Measurements from ENCODE around the gene COQ9. TPM values are rescaled to one million over a fixed set of nuclear protein-coding genes. Genes with fewer than 3 reads are reported as not detected.

COQ9 gene
- total RNA-seq, 2 experiments from 2014 or later, result 38.2 to 40.4 TPM

DNA sequence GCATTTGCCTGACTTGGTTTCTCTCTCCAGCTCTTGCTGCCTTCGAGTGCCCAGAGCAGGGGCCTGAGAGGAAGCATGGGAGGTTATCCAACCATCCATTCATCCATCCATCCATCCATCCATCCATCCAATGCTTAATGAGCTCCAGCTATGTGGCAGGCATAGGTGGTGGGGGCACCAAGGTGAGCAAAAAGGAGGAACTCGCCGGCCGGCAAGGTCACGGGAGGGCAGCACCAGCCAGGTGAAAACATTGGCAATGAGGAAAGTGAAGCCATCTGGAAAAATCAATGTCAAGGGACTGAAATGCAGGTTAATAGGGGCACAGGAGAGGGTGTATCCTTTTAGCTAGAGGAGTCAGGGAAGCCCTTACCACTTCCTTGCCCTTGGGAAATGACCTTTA, 57.2 kb downstream of the COQ9 start:
- ATAC-seq, result no peak
- POLR2A ChIA-PET, result no interaction called here
- no peak overlapping the region for H3K27ac Mint-ChIP-seq

DNA sequence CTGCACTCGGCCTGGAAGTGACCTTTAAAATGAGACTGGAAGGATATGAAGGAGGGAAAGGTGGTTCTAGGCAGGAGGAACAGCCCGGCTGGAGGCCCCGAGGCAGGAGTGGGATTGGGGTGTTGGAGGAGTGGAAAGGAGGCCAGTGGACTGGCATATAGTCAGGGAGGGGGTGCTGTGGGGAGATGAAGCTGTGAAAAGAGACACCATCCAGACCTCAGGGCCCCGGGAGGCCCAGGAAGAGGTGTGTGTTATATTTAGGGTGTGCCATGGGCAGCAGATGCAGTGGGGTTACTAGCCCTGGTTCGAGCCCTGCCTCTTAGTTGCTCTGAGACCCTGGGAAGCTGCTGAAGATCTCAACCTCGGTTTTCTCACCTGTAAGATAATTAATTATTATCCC, 57.9 kb downstream of the COQ9 start:
- POLR2A ChIA-PET, result no interaction called here
- peaks cover 2% of the 10 kb centered on the region for H3K27me3 Mint-ChIP-seq (ENCODE audit: low read depth)
- no peak for DNase-seq
- CTCF ChIA-PET, result interaction anchor here (0.8 to 2.0 kb wide), 4 partner anchors 12 to 88 kb away, joined by 4 to 7 read pairs (median 5); no protein-coding TSS in a partner anchor
- H3K4me3 Mint-ChIP-seq, result no peak overlapping the region
- ATAC-seq, result no peak
- H3K36me3 Mint-ChIP-seq (ENCODE audit: low read depth), result no peaks in the 10 kb centered on the region
- no peaks in the 10 kb centered on the region for H3K9me3 Mint-ChIP-seq (ENCODE audit: insufficient read depth)
- peaks cover 12% of the 10 kb centered on the region for H3K4me1 Mint-ChIP-seq (ENCODE audit: low read depth)
- no peak overlapping the region for H3K27ac Mint-ChIP-seq

More for the DNA sequence above, 57.2 kb downstream of the COQ9 start:
- DNase-seq, result no peak
- Mint-ChIP-seq H3K27me3 (ENCODE audit: low read depth) (peaks cover 2% of the 10 kb centered on the region), H3K9me3 (ENCODE audit: insufficient read depth) (no peaks in the 10 kb centered on the region), H3K4me1 (ENCODE audit: low read depth) (peaks cover 15% of the 10 kb centered on the region), H3K36me3 (ENCODE audit: low read depth) (no peaks in the 10 kb centered on the region), H3K4me3 (no peak overlapping the region)
- CTCF ChIA-PET, result interaction anchor here (0.8 to 2.0 kb wide), 4 partner anchors 13 to 88 kb away, joined by 4 to 7 read pairs (median 5); no protein-coding TSS in a partner anchor

DNA sequence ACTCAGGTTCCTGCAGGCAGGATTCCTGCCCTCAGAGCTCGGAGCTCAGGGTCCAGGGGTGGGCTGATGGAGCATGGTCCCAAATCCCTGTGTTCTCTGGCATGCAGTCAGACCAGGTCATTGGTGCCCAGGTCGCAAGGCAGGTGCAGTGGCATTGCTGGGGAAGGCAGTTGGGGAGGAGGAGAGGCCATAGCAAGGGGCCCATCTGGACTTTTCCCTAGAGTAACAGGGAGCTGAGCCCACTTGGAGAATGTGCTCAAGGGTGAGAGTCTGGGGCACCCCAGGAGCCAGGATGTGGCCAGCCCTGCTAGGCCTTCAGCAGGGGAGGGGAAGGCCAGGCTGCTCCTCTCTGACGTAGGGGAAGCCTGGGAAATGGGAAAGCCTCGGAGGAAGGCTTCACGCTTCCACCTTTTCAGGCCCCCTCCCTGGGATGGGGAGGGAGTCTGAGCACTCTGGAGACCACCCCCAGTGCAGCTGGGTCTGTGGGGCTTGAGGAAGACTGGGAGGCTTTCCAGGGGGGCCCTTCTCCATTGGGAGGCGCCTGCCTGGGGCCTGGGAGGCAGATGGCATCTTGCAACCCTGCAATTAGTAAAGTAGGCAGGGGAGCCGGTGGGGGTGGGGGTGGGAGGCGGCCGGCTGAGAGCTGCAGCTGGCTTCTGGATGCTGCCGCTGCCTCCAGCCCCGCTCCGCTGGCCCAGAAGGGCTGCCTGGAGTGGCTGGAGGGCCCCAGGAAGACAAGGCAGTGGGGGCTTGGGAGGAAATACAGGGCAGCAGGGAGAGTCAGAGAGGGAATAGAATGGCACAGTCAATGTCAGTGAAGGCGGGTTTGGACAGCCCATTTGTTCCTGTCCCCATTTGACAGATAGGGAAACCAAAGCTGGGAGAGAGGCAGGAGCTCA, 60.1 kb downstream of the COQ9 start:
- CTCF ChIA-PET, result interaction anchor here (0.8 to 2.0 kb wide), 3 partner anchors 13 to 91 kb away, joined by 3 to 8 read pairs (median 4); no protein-coding TSS in a partner anchor
- Mint-ChIP-seq H3K4me3 (no peak overlapping the region), H3K27me3 (ENCODE audit: low read depth) (peaks cover 2% of the 10 kb centered on the region), H3K36me3 (ENCODE audit: low read depth) (peaks cover 2% of the 10 kb centered on the region), H3K9me3 (ENCODE audit: insufficient read depth) (no peaks in the 10 kb centered on the region), H3K27ac (no peak overlapping the region), H3K4me1 (ENCODE audit: low read depth) (no peaks in the 10 kb centered on the region)
- ATAC-seq (no peak), DNase-seq (no peak)
- POLR2A ChIA-PET, result interaction anchor here (0.6 to 1.6 kb wide), 2 partner anchors 21 to 134 kb away, joined by 4 to 6 read pairs; partner anchors contain the start of gene DOK4

- no peak overlapping the region for H3K4me3 Mint-ChIP-seq
- no peak for DNase-seq
- no peaks in the 10 kb centered on the region for H3K4me1 Mint-ChIP-seq (ENCODE audit: low read depth)
- H3K27ac Mint-ChIP-seq, result no peak overlapping the region
- ChIA-PET CTCF (interaction anchor here (0.8 to 2.0 kb wide), 4 partner anchors 10 to 92 kb away, joined by 3 to 8 read pairs (median 4); no protein-coding TSS in a partner anchor), POLR2A (interaction anchor here (0.6 to 1.6 kb wide), 2 partner anchors 22 to 133 kb away, joined by 4 to 6 read pairs; partner anchors contain the start of gene DOK4)
- peaks cover 2% of the 10 kb centered on the region for H3K36me3 Mint-ChIP-seq (ENCODE audit: low read depth)
- no peaks in the 10 kb centered on the region for H3K9me3 Mint-ChIP-seq (ENCODE audit: insufficient read depth)
- no peak for ATAC-seq
- peaks cover 2% of the 10 kb centered on the region for H3K27me3 Mint-ChIP-seq (ENCODE audit: low read depth)
Measured at GRCh38 chr16:57508035-57508425, 60.8 kb downstream of the COQ9 start.

DNA sequence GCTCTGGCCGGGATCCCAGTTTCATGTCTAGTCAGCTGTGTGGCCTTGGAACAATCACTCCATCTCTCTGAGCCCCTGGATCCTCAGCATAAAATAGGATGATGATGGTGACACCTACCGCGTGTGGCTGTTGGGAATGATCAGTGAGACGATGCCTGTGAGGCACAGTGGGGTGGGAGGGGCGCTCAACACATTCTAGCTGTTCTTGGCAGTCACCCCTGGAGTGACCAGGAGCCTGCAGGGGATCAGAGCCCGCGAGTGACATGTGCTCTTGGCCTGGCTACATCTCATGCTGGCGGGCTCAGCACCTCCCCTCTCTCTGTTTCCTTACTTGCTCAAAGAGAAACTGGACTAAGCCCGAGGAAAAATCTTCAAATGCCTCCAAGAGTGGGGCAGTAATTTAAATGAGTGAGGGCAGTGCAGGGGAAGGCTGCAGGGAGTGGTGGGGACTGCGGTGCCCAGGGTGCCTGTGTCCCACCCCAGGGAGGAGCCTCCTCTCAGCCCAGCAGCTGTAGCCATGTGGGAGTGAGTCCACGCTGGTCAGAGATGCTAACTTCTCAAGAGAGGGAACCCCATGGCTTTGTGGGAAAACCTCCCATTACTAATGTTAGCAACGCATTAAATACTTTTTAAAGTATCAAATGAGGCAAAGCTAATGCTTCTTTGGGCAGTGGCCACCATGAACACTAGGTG, 62.1 kb downstream of the COQ9 start:
- CTCF ChIA-PET, result interaction anchor here (0.7 to 2.0 kb wide), 4 partner anchors 11 to 92 kb away, joined by 3 to 8 read pairs (median 4); partner anchors contain the start of gene POLR2C
- DNase-seq (no peak), ATAC-seq (no peak)
- POLR2A ChIA-PET, result no interaction called here
- Mint-ChIP-seq H3K4me1 (ENCODE audit: low read depth) (no peaks in the 10 kb centered on the region), H3K27ac (no peak overlapping the region), H3K9me3 (ENCODE audit: insufficient read depth) (no peaks in the 10 kb centered on the region), H3K4me3 (no peak overlapping the region), H3K36me3 (ENCODE audit: low read depth) (peaks cover 4% of the 10 kb centered on the region), H3K27me3 (ENCODE audit: low read depth) (peaks cover 2% of the 10 kb centered on the region)

DNA sequence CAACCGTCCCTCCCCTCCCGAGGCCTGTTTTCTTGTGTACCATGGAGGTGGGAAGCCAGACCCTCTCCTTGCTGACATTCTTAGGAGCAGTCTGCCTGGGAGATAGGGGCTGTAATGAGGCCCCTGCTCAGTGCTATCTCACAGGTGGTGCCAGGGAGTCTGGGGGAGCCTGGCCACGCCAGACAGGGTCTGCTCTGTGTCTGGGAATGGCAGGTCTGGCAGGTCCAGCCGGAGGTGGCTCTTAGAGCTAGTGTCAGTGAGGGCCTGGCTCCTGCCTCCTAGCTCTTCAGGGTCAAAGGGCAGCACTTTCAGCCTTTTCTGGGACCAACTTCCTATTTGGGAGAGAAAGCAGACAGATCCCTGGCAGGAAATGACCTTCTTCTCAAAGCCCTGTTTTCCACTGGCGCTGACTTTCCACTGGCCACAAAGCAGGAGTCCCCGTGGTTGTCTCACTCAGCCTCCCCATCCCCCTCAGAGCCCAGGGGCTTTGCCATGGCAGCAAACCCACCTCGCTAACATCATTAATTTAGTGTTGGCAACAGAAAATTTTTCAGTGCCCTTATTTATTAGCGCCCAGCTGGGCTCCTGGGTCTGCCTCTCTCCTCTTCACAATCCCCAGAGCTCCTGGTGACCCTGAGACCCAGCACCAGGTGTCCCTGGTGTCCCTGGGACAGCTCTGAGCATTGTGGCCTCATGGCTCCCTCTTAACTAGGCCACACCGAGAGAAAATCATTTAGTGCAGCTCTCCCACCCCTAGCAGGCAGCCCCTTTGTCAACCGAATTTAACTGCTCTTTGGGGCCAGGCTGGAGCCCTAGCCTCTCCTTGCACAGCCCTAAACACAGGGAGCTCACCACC, 63.0 kb downstream of the COQ9 start:
- Mint-ChIP-seq H3K27ac (no peak overlapping the region), H3K4me3 (no peak overlapping the region), H3K4me1 (ENCODE audit: low read depth) (no peaks in the 10 kb centered on the region), H3K9me3 (ENCODE audit: insufficient read depth) (no peaks in the 10 kb centered on the region), H3K36me3 (ENCODE audit: low read depth) (peaks cover 4% of the 10 kb centered on the region), H3K27me3 (ENCODE audit: low read depth) (peaks cover 2% of the 10 kb centered on the region)
- ChIA-PET POLR2A (no interaction called here), CTCF (interaction anchor here (0.9 to 2.0 kb wide), 3 partner anchors 10 to 93 kb away, joined by 3 to 10 read pairs (median 5); partner anchors contain the start of gene POLR2C)
- DNase-seq, result no peak
- no peak for ATAC-seq

Other genes starting within 250 kb of the COQ9 start
- gene ARL2BP, start 202.2 kb upstream of the COQ9 start, total RNA-seq, result 10 to 100 TPM; 33.3 to 36.9 TPM
- gene PLLP, start 162.8 kb upstream of the COQ9 start, total RNA-seq, result under 1 TPM; 0.18 to 0.37 TPM
- gene CCL22, start 88.7 kb upstream of the COQ9 start, total RNA-seq, result under 1 TPM; 0.97 to 0.99 TPM
- not detected for gene CX3CL1, start 75.0 kb upstream of the COQ9 start, total RNA-seq
- under 1 TPM in 1 of 2 experiments, not detected in 1; 0.50 TPM for gene CCL17, start 42.7 kb upstream of the COQ9 start, total RNA-seq
- 10 to 100 TPM; 47.8 to 53.8 TPM for gene CIAPIN1, start 94 bp upstream of the COQ9 start, total RNA-seq
- 10 to 100 TPM; 57.0 to 58.3 TPM for gene POLR2C, start 15.2 kb downstream of the COQ9 start, total RNA-seq
- gene DOK4, start 39.0 kb downstream of the COQ9 start, total RNA-seq, result 1 to 10 TPM; 4.8 to 6.4 TPM
- gene CCDC102A, start 89.1 kb downstream of the COQ9 start, total RNA-seq, result 10 to 100 TPM; 16.3 to 18.2 TPM
- 10 to 100 TPM; 16.0 to 18.1 TPM for gene ADGRG5, start 95.2 kb downstream of the COQ9 start, total RNA-seq
- gene ADGRG1, start 181.2 kb downstream of the COQ9 start, total RNA-seq, result 1 to 10 TPM; 3.3 to 3.7 TPM
- gene ADGRG3, start 220.8 kb downstream of the COQ9 start, total RNA-seq, result under 1 TPM in 1 of 2 experiments, not detected in 1; 0.13 TPM
- under 1 TPM; 0.55 to 0.66 TPM for gene DRC7, start 247.3 kb downstream of the COQ9 start, total RNA-seq

All from activated CD8-positive, alpha-beta T cell treated with anti-CD3 and anti-CD28 coated beads, Interleukin-2, amount 10 ng/mL, durations not matched to agents 7 days and 5 days (primary cell).